Measurements from ENCODE around the gene SURF6.

The SURF6 gene

DNA sequence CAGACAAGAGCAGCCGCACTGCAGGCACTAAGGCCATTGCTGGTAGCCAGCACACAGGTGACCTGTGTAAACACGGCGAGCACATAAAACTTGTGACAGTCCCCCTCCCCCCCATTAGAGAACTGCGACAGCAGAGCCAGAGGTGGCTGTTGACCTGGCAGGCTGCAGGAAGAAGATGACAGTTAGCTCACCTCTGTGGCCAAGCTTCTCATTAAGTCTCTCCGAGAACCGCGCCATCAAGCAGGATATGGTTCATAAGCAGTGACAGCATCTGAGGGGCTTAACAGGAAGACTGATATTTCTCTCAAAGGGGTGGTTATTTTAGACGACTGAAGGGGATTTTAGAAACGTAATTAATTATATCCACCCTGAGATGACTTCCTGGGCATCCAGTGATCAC lies 34.7 kb upstream of the SURF6 start:
- H3K4me1 Mint-ChIP-seq = peaks cover 68% of the 10 kb centered on the region
- DNase-seq = no peak
- H3K4me3 Mint-ChIP-seq = no peak overlapping the region
- H3K9me3 Mint-ChIP-seq = no peaks in the 10 kb centered on the region
- H3K27me3 Mint-ChIP-seq (ENCODE audit: low read depth, poor library complexity) = no peaks in the 10 kb centered on the region
- H3K36me3 Mint-ChIP-seq (ENCODE audit: low read depth) = peaks cover 6% of the 10 kb centered on the region
- H3K27ac Mint-ChIP-seq = peak overlapping the region; percentile 73
- TF ChIP-seq, protein P1, sequence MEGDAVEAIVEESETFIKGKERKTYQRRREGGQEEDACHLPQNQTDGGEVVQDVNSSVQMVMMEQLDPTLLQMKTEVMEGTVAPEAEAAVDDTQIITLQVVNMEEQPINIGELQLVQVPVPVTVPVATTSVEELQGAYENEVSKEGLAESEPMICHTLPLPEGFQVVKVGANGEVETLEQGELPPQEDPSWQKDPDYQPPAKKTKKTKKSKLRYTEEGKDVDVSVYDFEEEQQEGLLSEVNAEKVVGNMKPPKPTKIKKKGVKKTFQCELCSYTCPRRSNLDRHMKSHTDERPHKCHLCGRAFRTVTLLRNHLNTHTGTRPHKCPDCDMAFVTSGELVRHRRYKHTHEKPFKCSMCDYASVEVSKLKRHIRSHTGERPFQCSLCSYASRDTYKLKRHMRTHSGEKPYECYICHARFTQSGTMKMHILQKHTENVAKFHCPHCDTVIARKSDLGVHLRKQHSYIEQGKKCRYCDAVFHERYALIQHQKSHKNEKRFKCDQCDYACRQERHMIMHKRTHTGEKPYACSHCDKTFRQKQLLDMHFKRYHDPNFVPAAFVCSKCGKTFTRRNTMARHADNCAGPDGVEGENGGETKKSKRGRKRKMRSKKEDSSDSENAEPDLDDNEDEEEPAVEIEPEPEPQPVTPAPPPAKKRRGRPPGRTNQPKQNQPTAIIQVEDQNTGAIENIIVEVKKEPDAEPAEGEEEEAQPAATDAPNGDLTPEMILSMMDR (IDR thresholded peaks at IDR 0.05) = no peak

DNA sequence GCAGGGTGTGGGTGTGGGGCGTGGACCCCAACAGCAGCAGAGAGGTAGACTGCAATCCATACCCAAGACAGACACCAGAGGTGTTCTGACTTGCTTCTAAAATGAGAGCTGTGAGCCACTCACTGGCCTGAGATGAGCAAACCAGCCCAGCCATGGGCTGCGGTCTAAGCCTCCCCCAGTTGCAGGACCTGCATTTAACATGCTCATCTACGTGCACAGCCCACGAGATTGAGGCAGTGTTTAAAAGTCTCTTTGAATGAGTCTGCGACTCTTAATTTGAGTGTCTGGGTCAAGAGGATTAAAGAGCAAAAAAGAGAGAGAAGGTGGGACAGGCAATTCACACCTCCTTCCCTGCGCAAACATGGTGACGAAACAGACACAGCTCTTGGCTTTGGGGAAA lies 33.9 kb upstream of the SURF6 start:
- H3K4me1 Mint-ChIP-seq = peaks cover 65% of the 10 kb centered on the region
- H3K27ac Mint-ChIP-seq = peak overlapping the region; percentile 73
- peaks cover 13% of the 10 kb centered on the region for H3K36me3 Mint-ChIP-seq (ENCODE audit: low read depth)
- TF ChIP-seq, protein P1 (IDR thresholded peaks at IDR 0.05) = no peak
- H3K4me3 Mint-ChIP-seq = peak overlapping the region; percentile 24
- no peaks in the 10 kb centered on the region for H3K9me3 Mint-ChIP-seq
- DNase-seq = no peak
- H3K27me3 Mint-ChIP-seq (ENCODE audit: low read depth, poor library complexity) = no peaks in the 10 kb centered on the region

DNA sequence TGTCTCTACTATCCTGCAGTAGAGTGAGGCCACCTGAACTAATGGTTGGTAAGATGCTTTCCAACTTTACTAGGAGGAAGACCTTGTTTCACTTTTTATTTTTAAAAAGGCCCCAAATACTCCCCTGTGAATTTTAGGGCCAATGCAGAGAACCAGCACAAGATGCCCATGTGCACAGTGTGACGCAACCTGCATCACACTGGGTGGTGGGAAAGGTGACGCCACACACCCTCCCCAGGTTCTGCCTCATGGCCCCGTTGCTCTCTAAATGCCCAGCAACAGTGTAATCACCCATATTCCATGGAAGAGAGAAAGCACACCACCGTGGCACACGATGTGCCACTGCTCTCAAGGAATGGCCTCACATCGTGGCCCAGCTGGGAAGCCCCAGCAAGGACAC lies 33.4 kb upstream of the SURF6 start:
- H3K27ac Mint-ChIP-seq = peak overlapping the region; percentile 50

DNA sequence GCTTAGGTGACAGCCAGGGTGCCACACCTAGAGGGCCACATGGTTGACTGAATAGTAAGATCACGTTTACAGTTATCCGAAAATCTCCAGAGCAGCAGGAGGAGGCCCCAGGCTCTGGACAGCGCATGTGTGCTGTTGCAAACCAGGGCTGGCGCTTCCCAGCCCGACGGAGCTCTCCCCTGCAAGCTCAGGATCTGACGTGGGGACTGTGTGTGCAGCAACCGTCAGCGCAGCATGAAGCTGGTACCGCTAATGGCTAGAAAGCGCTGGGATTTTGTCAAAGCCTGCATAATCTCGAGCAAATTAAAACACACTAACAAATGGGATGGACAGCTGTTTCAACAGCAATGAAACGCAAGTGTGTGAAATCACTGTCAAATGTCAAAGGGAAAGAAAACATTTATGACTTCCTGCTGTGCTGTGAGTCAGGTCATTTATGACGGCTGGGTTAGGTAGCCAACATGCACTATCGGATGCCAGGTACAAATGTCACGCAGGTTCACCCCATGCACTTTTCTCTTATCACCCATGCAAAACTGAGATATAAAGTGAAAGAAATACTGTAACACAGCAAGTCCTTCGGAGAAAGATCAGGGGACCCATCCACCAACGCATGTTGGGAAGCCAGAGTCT lies 32.4 kb upstream of the SURF6 start:
- Mint-ChIP-seq H3K27me3 (ENCODE audit: low read depth, poor library complexity) (no peaks in the 10 kb centered on the region), H3K36me3 (ENCODE audit: low read depth) (peaks cover 25% of the 10 kb centered on the region), H3K4me1 (peaks cover 62% of the 10 kb centered on the region), H3K27ac (peak overlapping the region; percentile 46), H3K9me3 (no peaks in the 10 kb centered on the region), H3K4me3 (no peak overlapping the region)
- TF ChIP-seq, protein P1 (IDR thresholded peaks at IDR 0.05) = no peak
- DNase-seq = no peak

More for the DNA sequence above, 33.4 kb upstream of the SURF6 start:
- Mint-ChIP-seq H3K4me3 (no peak overlapping the region), H3K9me3 (no peaks in the 10 kb centered on the region), H3K27me3 (ENCODE audit: low read depth, poor library complexity) (no peaks in the 10 kb centered on the region), H3K4me1 (peaks cover 60% of the 10 kb centered on the region), H3K36me3 (ENCODE audit: low read depth) (peaks cover 15% of the 10 kb centered on the region)
- no peak for DNase-seq
- TF ChIP-seq, protein P1 (IDR thresholded peaks at IDR 0.05) = no peak

DNA sequence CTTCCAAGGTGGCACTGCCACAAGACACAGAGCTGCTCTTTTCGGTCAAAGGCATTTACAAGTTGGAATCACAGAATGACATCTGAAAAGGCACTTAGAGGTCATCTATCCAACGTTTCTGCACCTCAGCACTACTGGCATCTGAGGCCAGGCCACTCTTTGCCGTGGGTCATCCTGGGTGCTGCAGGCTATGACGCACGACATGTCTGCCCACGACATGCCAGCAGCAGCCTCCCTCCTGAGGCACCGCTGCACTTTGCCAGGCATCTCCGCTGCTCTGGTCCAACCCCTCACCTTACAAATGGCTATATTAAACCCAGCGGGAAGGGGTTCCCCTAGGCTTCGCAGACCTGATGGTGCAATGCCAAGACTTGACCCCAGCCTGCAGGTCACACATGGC lies 31.8 kb upstream of the SURF6 start:
- no peak overlapping the region for H3K4me3 Mint-ChIP-seq
- H3K27ac Mint-ChIP-seq = no peak overlapping the region
- H3K9me3 Mint-ChIP-seq = no peaks in the 10 kb centered on the region
- no peaks in the 10 kb centered on the region for H3K27me3 Mint-ChIP-seq (ENCODE audit: low read depth, poor library complexity)
- DNase-seq = no peak
- peaks cover 61% of the 10 kb centered on the region for H3K4me1 Mint-ChIP-seq
- TF ChIP-seq, protein P1 (IDR thresholded peaks at IDR 0.05) = no peak
- peaks cover 27% of the 10 kb centered on the region for H3K36me3 Mint-ChIP-seq (ENCODE audit: low read depth)

DNA sequence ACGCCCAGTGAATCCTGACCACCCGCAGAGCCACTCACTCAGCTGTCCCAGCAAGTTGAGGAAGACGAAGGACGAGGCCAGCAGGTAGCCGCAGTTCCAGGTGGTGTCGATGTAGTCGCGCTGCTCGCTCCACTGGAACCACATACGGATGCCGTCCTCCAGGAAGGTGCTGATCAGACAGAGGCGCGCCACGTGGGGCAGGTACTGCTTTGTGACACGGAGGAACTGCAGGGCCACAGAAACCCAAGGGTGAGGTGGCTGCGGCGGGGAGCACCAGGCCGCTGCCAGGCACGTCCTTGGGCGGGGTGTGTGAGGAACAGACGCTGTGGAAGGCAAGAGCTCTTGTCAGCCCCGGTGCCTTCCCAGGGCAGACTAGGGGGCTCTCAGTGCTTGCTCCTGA lies 31.2 kb upstream of the SURF6 start:
- Mint-ChIP-seq H3K27ac (no peak overlapping the region), H3K36me3 (ENCODE audit: low read depth) (peaks cover 28% of the 10 kb centered on the region), H3K4me3 (no peak overlapping the region), H3K27me3 (ENCODE audit: low read depth, poor library complexity) (no peaks in the 10 kb centered on the region), H3K9me3 (no peaks in the 10 kb centered on the region), H3K4me1 (peaks cover 55% of the 10 kb centered on the region)
- TF ChIP-seq, protein P1 (IDR thresholded peaks at IDR 0.05) = no peak
- no peak for DNase-seq
